HG03342 (cell line): ENCODE measurements around the gene RAI1.
A peak's percentile ranks its signal among the peaks of the same experiment; 100 is the strongest.
"Not testable (repeated sequence)": the region's sequence is repeated elsewhere in the genome, so short reads cannot be mapped to it uniquely, and the experiment has no call there.

Experiments used
- ATAC-seq: cut with Tn5 transposase; IDR thresholded peaks from one replicate; pipeline ENCODE4 v1.9.1; 2021; ENCODE audit warnings: mild to moderate bottlenecking, moderate library complexity; ENCODE audit not compliant: unreplicated experiment

RAI1 gene

DNA sequence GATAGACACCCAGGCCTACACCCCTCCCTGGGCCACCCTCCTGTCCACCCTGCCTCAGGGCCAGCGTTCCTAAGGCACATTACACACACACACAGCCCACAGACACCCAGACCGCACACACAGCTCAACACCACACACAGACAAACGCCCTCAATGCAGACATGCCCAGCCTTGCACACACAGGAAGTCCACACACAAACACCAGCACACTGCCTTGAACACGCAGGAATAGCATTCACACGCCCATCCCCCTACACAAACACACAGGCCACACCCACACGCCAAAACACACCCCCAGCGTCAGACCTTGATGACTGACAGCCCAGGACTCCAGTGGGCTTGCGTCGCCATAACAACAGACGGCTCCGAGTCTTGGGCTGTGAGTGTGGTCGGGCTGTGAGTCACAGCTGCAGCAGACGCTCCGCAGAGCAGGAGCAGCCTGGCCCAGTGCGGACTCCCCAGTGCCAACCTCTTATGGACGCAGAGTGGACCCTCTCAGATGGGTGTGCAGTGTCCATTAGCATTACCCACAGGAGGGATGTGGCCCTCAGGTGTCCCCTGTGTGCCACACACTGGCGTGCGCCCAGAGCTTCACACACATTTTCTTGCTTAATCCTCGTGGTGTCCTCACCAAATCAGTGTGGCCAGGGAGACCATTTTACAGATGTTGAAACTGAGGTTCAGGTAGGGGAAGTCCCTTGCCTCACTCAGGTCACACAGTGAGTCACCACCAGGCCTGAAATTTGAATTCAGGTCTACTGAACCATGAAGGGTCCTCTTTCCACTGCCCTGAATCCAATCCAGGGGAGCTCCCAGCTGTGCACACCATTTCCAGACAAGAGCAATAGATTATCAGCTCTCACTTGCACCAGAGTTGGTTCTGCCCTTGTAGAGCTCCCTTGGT lies 17.8 kb upstream of the RAI1 start:
- ATAC-seq = peak; percentile 83

GRCh38 chr17:17664064-17664452 lies 17.2 kb upstream of the RAI1 start:
- ATAC-seq = no peak

DNA sequence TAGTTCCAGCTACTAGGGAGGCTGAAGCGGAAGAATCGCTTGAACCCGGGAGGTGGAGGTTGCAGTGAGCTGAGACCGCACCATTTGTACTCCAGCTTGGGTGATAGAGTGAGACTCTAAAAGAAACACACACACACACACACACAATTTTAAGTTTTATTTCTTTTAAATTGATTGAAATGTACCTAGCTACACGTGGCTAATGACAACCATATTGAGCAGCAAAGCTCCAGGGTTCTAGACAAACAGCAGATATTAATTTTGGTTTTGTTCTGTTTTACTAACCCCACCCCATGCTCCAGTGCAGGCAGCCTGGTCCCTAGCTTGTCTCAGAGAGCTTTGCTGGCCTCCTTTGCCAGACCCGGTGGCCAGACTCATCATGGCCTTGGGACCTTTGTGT lies 16.0 kb upstream of the RAI1 start:
- ATAC-seq = no peak

GRCh38 chr17:17666111-17666714 lies 15.0 kb upstream of the RAI1 start:
- ATAC-seq = no peak

- no peak for ATAC-seq
These were observed 14.0 kb upstream of the RAI1 start for GRCh38 chr17:17667231-17667630.

DNA sequence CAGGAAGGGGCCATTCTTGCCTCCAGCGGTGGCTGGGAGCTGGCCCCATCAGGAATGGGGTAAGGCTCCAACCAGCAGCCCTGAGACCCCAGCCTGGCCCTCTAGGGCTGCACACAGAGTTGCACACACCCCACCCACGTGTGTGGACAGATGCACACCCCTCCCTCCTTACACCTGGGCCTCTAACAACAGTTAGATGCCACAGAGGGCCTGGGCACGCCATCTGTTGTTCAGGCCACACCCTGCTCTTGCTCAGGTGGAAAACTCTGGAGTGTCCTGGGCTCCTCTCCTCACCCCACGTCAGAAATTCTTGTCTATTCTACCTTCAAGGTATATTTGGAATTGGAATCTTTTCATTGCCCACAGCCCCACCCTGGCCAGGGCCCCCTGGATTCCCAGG lies 13.3 kb upstream of the RAI1 start:
- ATAC-seq = no peak

GRCh38 chr17:17668358-17668757 lies 12.9 kb upstream of the RAI1 start:
- no peak for ATAC-seq

GRCh38 chr17:17668775-17669579 lies 12.3 kb upstream of the RAI1 start:
- no peak for ATAC-seq

DNA sequence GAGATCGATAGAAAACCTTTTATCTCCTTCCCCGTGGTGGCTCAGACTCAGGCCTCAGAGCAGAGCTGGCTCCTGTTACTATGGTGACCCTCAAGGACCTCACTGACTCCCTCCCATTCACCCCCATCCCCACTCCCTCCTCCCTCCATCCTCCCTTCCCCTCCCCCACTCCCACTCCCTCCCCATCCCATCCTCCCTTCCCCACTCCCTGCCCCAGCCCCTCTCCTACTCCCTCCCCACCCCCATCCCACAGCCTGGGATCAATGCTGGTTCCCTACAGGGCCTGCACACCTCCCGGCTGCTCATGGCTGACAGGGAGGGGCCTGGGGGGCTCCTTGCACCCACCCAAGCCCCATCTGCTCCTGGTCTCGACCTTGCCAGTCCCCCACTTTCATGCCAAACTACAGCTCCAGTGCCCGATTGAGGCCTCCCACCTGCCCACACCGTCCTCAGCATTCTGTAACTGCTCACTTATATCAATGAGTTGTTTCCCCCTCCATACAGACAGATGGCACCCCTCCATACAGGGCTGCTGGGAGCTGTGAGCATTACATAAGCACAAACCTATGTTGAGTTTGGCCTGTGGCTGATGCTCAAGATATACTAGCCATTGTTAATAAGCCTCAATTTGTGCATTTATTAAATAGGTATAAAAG lies 11.6 kb upstream of the RAI1 start:
- no peak for ATAC-seq

DNA sequence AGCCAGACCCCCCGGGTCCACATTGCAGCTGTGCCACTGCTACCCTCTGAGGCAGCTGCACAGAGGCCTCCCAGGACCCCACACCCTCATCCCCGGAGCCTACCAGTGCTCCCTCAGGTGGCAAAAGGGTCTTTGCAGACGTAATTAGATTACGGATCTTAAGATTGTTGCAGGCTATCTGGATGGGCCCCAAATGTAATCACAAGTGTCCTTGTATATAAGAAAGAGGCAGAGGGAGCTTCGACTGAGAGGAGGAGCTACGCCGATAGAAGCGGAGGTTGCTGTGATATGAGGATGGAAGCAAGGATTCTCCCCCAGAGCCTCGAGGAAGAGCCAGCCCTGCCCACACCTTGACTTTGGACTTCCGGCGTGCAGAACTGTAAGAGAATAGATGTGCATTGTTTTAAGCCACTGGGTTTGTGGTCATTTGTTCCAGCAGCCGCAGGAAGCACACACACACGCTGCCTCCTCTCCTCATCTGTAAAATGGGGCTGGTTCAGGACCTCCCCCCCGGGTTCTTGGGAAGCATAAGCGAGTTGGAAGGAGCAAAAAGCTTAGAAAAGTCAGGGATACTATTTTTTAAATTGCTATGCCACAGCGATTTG lies 10.5 kb upstream of the RAI1 start:
- ATAC-seq = no peak

- no peak for ATAC-seq
These were observed 9.7 kb upstream of the RAI1 start for GRCh38 chr17:17671369-17672129.

- ATAC-seq = no peak
These were observed 8.5 kb upstream of the RAI1 start for GRCh38 chr17:17672453-17673368.

- ATAC-seq = no peak
These were observed 5.8 kb upstream of the RAI1 start for GRCh38 chr17:17675416-17675815.

- ATAC-seq = no peak
These were observed 5.2 kb upstream of the RAI1 start for GRCh38 chr17:17675925-17676534.

DNA sequence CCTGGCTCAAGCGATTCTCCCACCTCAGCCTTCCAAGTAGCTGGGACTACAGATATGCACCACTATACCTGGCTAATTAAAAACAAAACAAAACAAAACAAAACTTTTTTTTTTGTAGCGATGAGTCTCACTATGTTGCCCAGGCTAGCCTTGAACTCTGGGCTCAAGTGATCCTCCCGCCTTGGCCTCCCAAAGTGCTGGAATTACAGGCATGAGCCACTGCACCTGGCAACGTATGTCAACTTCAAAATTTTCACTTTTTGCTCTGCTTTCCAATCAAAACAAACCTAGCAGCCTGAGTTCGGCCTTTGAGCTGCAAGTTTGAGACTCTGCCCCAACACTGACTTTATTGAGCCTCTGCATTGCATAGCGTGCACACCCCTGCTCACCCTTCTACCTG lies 4.5 kb upstream of the RAI1 start:
- ATAC-seq = no peak

GRCh38 chr17:17677299-17678040 lies 3.8 kb upstream of the RAI1 start:
- no peak for ATAC-seq

DNA sequence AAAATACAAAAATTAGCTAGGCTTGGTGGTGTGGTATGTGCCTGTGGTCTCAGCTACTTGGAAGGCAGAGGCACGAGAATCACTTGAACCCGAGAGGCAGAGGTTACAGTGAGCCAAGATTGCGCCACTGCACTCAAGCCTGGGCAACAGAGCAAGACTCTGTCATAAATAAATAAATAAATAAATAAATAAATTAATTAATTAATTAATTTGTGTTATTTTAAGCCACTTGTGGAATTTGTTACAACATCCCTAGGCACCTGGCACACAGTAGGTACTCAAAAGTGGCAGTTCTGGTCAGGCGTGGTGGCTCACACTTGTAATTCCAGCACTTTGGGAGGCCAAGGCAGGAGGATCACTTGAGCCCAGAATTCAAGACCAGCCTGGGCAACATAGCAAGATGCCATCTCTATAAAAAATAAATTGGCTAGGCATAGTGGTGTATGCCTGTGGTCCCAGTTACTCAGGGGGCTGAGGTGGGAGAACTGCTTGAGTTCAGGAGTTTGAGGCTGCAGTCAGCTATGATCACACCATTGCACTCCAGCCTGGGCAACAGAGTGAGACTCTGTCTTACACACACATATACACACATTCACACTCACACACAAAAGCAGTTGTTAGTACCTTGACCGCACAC lies 3.1 kb upstream of the RAI1 start:
- ATAC-seq = not testable (repeated sequence)
